ENCODE measurements around the gene PSG6.
"Not testable (repeated sequence)": the region's sequence is repeated elsewhere in the genome, so short reads cannot be mapped to it uniquely, and the experiment has no call there.

Gene PSG6

GRCh38 chr19:42900561-42900960, 17.1 kb downstream of the PSG6 start:
- DNase-seq, result not testable (repeated sequence)

DNA sequence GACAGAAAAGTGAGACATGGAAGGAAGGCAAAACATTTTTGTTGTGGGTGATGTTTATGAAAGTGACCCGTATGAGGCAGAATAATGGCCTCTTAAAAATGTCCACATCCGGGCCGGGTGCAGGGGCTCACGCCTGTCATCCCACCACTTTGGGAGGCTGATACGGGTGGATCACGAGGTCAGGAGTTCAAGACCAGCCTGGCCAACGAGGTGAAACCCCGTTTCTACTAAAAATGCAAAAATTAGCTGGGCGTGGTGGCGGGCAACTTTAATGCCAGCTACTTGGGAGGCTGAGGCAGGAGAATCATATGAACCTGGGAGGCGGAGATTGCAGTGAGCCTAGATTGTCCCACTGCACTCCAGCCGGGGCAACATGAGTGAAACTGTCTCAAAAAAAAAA, 18.0 kb downstream of the PSG6 start:
- DNase-seq, result not testable (repeated sequence)

DNA sequence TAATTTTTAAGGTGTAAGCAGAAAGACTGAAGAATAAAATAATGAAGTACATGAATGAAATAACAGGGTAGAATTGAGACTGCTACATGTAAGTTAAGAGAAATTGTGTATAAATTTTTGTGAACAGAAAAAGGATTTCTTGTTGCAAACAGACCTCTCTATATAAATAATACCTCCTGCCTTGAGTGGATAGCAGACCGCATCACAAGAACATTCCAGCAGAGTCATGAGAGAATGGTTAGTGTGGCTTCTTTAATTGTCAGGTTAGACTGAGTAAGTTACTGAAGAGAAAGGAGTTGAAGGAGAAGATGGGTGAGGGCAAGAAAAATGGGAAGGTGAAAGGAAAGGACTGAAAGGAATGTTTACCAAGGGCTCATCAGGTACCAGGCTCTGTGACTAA, 18.6 kb downstream of the PSG6 start:
- DNase-seq, result not testable (repeated sequence)

- DNase-seq, result not testable (repeated sequence)
Measured at GRCh38 chr19:42898656-42899055, 19.0 kb downstream of the PSG6 start.

DNA sequence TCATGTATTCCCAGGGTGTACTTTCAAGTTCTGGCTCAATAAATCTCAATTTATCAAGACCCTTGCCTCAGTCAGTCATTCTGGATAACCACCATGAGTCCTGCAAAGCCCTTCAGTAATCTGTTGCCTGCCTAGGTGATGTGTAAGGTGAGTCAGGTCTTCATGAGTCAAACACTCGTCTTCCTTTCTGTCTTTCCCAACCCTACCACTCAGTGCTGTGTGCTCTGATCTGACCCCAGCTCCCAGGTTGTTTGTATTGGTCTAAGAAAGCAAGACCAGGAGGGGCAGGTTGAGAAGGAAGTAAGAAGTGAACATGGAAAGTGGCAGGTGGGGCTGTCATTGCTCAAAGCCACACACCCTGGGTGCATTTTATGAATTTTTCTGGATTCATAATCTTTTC, 20.0 kb downstream of the PSG6 start:
- DNase-seq, result not testable (repeated sequence)

GRCh38 chr19:42890446-42890845, 27.2 kb downstream of the PSG6 start:
- not testable (repeated sequence) for DNase-seq

DNA sequence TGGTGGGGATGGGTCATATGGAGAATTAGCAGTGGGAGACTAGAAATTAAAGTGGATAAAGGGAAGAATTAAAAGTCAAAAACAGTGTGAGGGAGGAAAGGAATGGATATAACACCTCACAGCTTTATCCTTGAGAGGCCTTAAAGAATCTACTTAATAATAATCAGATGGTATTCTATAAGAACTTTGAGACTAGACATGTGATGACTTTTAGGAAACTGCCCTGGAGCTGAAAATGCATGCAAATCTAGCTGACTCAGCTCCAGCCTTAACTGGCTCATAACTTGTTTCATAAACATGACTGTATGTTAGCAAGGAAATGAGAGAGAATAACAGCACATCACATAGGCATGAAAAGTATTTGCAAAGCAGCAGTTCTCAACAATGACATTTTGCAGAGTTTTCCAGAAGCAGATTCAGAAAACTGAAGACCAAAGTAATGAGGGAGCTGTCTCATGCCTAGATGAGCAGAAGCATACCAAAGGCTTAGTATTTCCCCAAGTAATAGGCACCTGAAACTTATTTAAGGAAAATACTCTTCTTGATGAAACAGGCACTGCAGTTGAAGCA, 29.7 kb downstream of the PSG6 start:
- DNase-seq, result not testable (repeated sequence)

DNA sequence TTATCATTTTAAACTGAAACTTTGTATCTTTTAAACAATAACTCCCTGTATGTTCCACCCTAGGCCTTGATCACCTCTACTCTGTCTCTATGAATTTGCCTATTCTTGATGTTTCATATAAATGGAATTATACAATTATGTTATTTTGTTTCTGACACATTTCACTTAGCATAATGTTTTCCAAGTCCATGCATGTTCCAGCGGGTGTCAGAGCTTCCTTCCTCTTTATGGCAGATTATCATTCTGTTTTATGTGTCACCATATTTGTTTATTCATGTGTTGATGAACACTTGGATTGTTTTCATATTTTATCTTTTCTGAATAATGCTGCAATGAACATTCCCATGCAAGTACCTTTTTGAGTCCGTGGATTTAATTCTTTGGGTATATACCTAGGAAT, 35.0 kb downstream of the PSG6 start:
- not testable (repeated sequence) for DNase-seq

DNA sequence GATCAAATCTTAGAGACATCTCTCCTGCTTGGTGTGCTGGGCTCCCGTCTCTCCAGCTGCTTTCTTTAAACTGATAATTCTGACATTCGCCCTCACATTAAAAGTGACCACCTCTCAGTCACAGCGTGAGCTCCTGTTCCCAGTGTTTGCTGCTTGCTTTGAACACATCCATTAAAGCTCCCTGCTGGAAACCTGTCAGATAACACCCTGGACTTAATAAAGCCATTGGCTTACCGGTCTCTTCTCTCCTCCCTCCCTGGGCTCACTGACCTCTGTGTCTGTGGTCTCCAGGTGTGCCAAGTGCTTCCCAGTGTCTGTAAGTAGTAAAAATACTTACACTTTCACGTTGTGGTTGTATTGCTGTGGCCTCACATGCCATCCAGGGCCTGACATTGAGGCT, 35.7 kb downstream of the PSG6 start:
- not testable (repeated sequence) for DNase-seq

- DNase-seq, result not testable (repeated sequence)
Measured at GRCh38 chr19:42881279-42881678, 36.4 kb downstream of the PSG6 start.

DNA sequence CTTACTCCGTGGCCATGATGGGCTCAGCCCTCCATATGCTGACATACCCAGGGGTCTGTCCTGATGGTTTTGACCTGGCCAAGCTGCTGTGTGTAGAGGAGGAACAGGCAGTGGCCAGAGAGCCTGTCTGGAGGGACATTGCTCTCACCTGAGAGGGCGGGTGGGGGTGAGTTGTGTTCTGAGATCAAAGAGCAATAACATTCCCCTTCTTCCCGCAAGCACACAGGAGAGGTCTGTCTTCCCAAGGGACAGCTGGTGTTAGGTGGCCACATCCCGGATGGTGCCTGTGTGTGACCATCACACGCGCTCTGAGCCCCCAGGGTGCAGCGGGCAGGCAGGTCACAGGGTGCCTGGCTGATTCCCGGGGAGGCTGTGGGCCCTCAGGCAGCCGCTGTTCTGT, 37.1 kb downstream of the PSG6 start:
- not testable (repeated sequence) for DNase-seq

GRCh38 chr19:42879613-42880012, 38.1 kb downstream of the PSG6 start, which contains the start of gene PSG1:
PSG1 (minus strand) TSS chr19:42879713; CDS start chr19:42879581, 132 bp downstream.
- no peak for DNase-seq

- DNase-seq, result not testable (repeated sequence)
Measured at GRCh38 chr19:42876596-42876995, 41.1 kb downstream of the PSG6 start.

DNA sequence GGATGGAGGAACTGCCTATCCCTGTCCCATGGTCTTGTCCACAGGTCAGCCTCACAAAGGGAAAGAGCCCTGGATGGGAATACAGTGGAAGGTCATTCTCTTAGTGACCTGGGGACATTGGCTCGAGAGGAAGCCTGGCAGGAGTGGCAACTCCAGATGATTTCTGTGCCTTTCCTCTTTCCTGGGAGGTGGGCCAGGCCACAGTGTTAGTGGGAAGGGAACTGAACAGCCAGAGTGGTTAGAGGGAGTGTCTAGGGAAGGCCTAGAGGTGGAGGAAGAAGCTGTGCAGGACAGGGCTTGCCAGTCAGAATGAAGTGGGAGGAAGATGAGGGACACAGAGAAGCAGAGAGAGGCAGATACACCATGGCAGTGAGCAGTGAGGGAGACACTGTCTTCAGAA, 41.8 kb downstream of the PSG6 start:
- not testable (repeated sequence) for DNase-seq

GRCh38 chr19:42874901-42875813, 42.5 kb downstream of the PSG6 start:
- DNase-seq, result not testable (repeated sequence)

- DNase-seq, result not testable (repeated sequence)
Measured at GRCh38 chr19:42874136-42874535, 43.6 kb downstream of the PSG6 start.

GRCh38 chr19:42872608-42873007, 45.1 kb downstream of the PSG6 start:
- no peak for DNase-seq

DNA sequence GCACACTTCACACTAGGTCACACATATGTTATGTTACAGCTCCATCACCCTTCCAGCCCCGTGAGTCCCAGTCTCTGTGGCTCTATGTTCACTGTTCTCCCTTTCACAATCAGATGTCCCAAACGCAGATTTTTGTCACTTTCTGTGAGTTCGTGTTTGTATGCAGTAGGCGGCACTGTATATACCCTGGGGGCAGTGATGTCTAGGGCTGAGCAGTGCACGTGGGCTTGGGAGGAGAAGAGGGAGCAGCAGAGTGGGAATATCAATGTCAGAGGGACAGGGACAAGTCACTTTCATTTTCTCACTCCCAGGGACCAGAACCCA, 60.2 kb downstream of the PSG6 start:
- no peak for DNase-seq

GRCh38 chr19:42856866-42857543, 60.7 kb downstream of the PSG6 start:
- not testable (repeated sequence) for DNase-seq

- not testable (repeated sequence) for DNase-seq
Measured at GRCh38 chr19:42854745-42855144, 62.9 kb downstream of the PSG6 start.

DNA sequence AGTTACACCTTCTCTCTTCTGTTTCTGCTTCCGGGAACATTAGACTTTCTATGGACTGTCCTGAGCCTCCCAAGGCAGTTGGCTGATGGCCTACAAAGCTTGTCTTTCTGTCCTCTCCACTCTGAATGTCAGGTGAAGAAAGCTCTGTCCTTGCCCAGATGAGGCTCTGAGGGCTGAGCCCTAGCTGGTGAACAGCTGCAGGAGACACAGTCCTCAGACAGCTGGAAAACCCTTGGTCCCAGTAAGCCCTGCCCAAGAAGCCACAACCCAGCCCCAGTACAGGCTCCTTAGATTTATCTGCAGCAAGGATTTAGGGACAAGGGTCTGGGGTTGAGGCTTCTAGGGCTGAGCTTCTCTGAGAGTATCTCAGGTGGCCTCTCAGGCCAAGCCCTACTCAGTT, 64.5 kb downstream of the PSG6 start:
- not testable (repeated sequence) for DNase-seq

GRCh38 chr19:42852821-42853220, 64.9 kb downstream of the PSG6 start:
- not testable (repeated sequence) for DNase-seq
